ENCODE data around the gene INHBB.

DNA sequence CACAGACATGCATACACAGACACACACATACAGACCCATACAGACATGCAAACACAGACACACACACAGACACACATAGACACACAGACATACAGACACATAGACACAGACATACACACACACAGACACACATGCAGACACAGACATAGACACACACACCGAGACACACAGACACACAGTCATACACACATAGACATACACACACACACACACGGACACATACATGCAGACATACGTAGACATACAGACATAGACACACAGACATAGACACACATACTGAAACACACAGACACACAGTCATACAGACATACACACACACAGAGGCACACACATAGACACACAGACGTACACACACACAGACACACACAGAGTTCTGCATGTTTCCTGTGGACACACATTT is 26.9 kb downstream of the INHBB start:
- TF ChIP-seq, protein P1, sequence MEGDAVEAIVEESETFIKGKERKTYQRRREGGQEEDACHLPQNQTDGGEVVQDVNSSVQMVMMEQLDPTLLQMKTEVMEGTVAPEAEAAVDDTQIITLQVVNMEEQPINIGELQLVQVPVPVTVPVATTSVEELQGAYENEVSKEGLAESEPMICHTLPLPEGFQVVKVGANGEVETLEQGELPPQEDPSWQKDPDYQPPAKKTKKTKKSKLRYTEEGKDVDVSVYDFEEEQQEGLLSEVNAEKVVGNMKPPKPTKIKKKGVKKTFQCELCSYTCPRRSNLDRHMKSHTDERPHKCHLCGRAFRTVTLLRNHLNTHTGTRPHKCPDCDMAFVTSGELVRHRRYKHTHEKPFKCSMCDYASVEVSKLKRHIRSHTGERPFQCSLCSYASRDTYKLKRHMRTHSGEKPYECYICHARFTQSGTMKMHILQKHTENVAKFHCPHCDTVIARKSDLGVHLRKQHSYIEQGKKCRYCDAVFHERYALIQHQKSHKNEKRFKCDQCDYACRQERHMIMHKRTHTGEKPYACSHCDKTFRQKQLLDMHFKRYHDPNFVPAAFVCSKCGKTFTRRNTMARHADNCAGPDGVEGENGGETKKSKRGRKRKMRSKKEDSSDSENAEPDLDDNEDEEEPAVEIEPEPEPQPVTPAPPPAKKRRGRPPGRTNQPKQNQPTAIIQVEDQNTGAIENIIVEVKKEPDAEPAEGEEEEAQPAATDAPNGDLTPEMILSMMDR (IDR thresholded peaks at IDR 0.05) = no peak
- TF ChIP-seq POLR2A (IDR thresholded peaks at IDR 0.05) (no peak), EP300 (IDR thresholded peaks at IDR 0.05) (no peak)

Data from stomach (tissue), 4 donors.